Left hindlimb (tissue), 1 donor: ENCODE data around the gene CASKIN1.
"Not testable (repeated sequence)": the region's sequence is repeated elsewhere in the genome, so short reads cannot be mapped to it uniquely, and the experiment has no call there.

ENCODE experiments used
- DNase-seq: peaks from one replicate; pipeline ENCODE4 v3.0.0-alpha.2; 2018

CASKIN1 gene

GRCh38 chr16:2210009-2210332 is 13.6 kb upstream of the CASKIN1 start:
- DNase-seq, result no peak

DNA sequence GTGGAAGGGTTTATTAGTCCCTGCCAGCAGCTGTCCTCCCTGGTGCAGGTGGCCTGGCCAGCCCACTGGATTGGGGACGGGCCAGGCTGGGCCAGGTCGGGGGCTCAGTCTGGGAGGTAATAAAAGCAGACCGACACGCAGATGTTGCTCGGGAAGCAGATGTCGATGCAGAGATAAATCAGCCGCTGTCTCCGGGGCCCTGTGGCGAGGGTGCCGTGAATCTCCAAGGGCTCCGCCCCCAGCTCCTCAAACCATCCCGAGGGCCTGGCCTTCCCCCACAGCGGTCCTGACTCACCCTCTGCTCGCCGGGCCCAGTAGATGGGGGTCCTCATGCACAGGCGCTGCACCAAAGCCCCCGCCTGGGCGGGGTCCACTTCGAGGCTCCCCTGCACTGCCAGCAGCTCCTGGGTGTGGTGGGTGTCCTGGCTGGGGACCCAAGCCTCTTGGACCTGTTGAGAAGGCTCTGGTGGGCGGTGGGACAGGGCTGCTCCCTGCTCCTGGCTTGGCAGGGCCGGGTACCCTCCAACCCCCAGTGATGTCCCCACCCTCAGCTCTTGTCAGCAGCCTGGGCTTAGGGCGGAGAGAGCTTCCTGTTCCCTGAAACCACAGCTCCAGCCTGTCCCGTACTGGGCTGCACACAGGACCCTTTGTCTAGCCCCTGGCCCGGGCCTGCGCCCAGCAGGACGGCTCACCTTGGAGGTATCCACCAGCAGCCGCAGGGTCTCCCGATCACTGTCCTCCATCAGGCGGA is 13.0 kb upstream of the CASKIN1 start:
- no peak for DNase-seq

- DNase-seq, result no peak
Measured at GRCh38 chr16:2208772-2209171, 12.4 kb upstream of the CASKIN1 start.

DNA sequence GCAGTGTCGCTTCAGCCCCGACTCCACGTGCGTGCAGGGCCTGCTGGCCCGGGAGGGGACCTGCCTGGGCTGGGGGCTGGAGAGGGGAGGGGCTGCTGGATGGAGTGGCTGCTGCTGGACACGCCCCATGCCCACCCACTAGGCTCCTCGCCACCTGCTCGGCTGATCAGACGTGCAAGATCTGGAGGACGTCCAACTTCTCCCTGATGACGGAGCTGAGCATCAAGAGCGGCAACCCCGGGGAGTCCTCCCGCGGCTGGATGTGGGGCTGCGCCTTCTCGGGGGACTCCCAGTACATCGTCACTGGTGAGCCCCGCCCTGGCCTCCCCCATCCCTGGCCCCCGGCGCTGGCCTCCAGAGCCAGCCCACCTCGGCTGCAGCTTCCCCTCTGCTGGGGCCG is 11.9 kb upstream of the CASKIN1 start:
- peak; percentile 44 for DNase-seq

DNA sequence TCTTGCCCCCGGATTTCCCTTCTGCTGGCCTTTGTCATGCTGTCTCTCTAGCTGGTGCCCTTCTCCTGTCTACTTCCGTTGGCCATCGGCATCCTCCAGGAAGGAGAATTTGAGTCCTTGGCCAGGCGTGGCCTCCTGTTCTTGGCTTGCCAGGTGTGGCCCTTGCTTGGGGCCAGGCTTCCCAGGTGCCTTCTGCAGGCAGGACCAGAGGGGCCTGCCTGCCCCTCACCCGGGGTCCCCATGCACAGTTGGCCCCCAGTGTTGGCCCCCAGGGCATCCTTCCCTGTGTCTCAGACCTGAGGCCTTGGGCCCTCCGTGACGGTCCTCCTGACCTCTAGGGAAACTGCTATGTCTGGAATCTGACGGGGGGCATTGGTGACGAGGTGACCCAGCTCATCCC is 11.5 kb upstream of the CASKIN1 start:
- no peak for DNase-seq

DNA sequence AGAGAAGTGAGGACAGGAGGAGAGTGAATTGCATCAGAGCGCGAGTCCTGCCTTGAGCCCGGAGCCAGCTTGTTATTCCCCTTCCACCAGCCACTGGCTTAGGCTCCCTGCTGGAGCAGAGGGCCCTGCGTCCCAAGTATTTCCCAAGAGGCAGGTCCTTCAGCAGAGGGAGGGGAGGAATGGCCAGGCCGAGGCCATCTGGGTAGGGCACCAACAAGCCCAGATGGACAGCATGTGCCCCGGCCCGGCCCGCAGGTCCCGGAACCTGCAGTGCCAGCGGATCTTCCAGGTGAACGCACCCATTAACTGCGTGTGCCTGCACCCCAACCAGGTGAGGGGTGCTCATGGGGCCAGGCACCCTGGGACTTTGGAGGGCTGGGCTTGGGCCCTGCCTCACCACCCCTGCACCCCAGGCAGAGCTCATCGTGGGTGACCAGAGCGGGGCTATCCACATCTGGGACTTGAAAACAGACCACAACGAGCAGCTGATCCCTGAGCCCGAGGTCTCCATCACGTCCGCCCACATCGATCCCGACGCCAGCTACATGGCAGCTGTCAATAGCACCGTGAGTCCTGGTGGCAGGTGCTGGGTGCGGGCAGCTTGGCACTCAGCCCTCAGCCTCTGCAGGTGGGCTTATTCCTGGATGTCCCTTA is 10.5 kb upstream of the CASKIN1 start:
- no peak for DNase-seq

DNA sequence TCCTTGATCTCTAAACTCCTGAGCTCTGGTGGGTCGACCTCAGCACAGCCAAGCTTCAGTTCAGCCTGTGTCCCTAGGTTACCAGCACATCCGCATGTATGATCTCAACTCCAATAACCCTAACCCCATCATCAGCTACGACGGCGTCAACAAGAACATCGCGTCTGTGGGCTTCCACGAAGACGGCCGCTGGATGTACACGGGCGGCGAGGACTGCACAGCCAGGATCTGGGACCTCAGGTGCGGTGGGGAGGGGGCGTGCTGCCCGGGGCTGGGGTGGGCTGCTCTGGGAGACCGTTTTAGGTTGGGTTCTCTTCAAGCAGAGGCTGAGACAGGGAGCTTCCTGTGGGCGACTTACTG is 10.0 kb upstream of the CASKIN1 start:
- DNase-seq, result peak; percentile 40

DNA sequence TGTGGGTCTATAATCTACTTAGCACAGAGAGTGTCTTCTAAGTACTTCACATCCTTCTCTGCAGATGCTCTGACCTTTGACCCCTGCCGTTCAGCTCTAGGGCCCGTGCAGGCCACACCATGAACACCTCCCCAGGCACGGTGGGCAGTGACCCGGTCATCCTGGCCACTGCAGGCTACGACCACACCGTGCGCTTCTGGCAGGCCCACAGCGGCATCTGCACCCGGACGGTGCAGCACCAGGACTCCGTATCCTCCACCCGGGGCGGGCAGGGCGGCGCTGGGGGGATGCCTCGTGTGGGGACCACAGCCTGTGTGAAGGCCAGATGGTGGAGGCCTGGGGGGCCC is 9.5 kb upstream of the CASKIN1 start:
- no peak for DNase-seq

DNA sequence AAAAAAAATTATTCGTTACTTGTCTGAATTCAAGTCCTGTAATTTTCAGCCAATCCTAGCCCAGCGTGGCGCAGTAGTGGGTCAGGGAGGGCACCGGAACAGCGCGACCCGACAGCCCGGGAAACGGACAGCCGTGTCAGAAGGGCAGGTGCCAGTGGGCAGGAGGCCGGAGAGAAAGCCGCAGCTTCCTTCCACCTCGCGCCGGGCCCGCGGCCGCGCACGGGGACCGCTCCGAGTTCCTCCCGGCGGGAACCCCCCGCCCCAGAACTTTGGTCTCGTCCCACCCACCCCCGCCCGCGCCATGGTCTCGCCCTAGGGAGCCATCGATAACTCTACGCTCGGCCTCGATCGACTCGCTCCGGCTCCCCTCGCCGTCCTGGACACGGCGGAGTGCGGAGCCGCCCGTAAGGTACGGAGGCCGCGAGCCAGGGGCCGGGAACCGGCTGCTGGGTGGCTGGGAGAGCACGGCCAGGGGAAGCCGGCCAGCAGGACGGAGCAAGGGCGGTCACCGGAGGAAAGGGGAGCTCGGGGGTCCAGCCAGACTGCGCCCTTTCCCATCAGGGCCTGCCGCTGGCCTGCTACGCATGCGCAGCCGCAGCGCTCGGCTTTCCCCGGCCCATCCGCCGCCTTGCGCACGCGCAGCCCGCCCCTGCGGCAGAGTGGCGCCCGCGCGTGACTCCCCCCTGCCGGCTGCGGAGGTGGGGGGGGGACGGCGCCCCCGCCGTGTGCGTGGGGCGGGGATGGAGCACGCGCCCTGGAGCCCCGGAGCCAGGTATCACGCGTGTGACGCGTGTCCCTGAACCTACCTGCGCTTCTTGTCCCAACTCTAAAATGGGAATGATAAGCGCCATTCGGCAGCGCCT is 8.9 kb upstream of the CASKIN1 start, which contains the start of gene MLST8:
Gene MLST8, plus strand, starts transcription at position 351 of the 863 bp plus-strand sequence. CDS start 632 bp downstream, outside the sequence.
- DNase-seq, result peak; percentile 91

GRCh38 chr16:2204416-2205103 is 8.2 kb upstream of the CASKIN1 start:
- DNase-seq, result no peak

DNA sequence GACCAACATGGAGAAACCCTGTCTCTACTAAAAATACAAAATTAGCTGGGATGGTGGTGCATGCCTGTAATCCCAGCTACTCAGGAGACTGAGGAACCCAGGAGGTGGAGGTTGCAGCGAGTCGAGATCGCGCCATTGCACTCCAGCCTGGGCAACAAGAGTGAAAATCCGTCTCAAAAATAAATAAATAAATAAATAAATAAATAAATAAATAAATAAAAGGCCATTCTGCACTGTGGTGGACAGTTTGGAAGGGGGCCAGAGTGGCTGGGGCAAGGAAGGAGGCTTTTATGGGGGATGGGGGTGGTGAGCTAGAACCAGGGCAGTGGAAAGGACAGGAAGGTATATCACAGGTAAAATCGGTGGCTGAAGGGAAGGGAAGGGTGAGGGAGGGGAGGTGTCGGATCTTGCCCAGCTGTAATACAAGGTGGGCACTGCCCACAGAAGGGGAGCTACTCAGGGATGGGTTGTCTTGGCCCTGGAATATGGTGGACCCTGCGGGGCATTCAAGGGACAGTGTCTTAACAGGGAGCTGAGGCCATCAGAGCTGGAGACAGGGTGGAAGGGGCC is 6.8 kb upstream of the CASKIN1 start:
- not testable (repeated sequence) for DNase-seq

- DNase-seq, result no peak
Measured at GRCh38 chr16:2200313-2200712, 3.9 kb upstream of the CASKIN1 start.

DNA sequence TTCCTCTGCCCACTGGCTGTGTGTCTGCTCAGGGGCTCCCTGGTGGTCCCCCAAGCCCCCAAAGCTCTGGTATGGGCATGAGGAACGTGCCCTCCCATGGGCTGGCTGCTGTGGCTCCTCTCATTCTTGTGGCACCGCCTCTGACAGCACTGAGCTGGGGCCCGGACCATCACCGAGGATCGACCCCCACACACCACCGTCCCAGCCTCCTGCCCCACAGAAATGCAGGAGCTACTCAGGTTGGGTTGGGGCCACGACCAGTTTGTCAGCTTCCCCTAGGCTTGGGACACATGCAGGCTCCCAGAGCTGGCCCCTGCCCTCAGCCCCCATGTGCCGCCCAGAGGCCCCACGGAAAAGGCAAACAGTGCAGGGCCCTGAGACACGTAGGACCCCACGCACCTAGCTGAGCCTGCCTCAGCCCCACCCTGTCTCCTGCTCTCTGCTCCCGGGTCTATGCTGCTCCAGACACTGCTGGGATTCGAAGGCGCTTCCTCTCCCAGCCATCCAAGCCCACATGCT is 3.3 kb upstream of the CASKIN1 start:
- DNase-seq, result no peak

GRCh38 chr16:2199095-2199494 is 2.7 kb upstream of the CASKIN1 start:
- DNase-seq, result no peak

- no peak for DNase-seq
Measured at GRCh38 chr16:2198283-2198682, 1.9 kb upstream of the CASKIN1 start.

- no peak for DNase-seq
Measured at GRCh38 chr16:2197765-2198164, 1.4 kb upstream of the CASKIN1 start.

- DNase-seq, result no peak
Measured at GRCh38 chr16:2196981-2197511, 641 bp upstream of the CASKIN1 start.

GRCh38 chr16:2195322-2196161 is 863 bp downstream of the CASKIN1 start:
- DNase-seq, result no peak

GRCh38 chr16:2194852-2195321 is 1.5 kb downstream of the CASKIN1 start:
- DNase-seq, result no peak

GRCh38 chr16:2194166-2194834 is 2.1 kb downstream of the CASKIN1 start:
- DNase-seq, result no peak

GRCh38 chr16:2191446-2191706 is 5.0 kb downstream of the CASKIN1 start:
- no peak for DNase-seq
